GM18867 (cell line): Measurements from ENCODE around the gene SHF.

Experiments
- ATAC-seq: cut with Tn5 transposase; IDR thresholded peaks from one replicate; pipeline ENCODE4 v1.9.1; 2021; ENCODE audit warnings: mild to moderate bottlenecking, moderate library complexity; ENCODE audit not compliant: unreplicated experiment

The SHF gene

GRCh38 chr15:45169608-45170480, 17.9 kb downstream of the SHF start:
- ATAC-seq, result no peak

GRCh38 chr15:45168751-45169551, 18.8 kb downstream of the SHF start:
- ATAC-seq, result no peak

DNA sequence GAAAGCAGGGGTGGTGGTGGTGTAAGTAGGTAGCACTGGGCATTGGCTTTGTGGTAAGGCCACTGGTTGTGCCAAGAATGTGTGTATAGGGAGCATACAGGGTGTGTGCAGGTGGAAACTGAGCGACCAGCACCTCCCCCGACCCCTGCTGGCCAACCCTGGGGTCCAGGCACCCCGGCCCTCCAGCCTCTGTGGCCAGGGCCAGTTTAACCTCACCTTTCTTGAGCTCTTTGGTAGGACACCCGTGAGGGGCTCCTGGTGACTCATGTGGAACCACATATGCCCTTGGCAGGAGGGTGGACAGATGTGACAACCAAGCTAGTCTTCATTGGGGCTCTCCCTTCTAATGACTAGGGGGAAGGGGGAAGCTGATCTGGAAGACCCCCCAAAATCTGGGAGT, 19.5 kb downstream of the SHF start:
- ATAC-seq, result no peak

DNA sequence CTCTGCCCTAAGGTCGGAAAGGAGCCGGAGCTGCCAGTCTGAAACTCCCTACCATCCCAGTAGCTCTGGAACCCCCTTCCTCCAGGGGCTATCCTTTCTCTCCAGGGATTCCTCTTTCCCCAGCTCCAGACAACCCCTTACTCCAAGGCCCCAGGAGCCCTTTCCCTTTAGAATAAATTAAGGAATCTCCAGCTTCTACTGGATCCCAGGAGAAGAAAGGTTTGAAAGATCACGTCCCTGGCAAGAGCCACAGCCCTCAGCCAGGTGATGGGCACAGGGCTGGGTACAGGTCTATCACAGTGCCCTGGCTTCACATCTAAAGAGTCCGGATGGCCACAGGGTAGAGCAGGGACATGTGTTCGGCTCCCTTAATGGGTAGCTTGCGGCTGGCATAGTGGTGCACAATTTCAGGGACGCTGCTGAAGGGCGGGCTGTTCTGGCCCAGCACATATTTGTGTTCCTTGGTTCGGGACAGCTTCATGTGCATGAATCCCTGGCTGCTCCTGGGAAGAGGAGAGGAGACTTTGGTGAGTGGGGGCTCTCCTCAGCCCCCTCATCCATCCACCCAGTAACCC, 20.0 kb downstream of the SHF start:
- ATAC-seq, result no peak

DNA sequence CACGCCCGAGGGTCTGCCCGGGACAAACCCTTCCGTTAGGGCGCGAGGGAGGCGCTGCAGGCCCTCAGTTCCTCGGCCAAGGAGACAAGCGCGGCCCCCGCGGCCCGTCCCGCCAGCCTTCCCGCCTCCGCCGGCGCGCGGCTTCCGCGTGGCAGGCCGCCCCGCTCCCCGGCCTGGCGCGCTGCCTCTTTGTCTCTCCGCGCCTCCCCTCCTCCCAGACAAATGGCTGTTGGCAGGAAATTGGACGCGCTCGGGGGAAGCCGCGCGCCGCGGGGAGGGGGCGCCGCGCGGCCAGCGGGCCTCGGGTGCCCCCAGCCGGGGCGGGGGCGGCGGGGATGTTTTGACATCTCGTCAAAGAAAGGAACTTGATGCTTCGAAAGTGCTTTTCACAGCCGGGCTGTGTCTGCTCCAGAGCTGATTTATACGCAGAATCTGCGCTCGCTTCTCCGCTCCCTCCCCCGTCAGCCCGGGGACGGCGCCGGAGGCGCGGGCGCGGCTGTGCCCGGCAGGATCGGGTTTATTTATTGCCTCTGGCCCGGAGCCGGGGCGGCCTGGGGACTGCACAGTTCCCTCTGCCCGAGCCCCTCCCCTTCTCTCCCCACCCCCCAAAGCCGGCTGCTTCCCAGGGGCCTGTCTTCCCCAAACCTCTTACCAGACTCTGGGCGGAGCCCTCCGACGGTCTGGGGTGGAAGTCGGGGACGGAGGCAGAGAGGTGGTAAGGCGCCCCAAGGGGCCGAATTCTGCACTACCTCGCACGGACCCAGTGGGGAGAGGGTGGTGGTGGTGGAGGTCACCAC, 20.7 kb downstream of the SHF start:
- peak; percentile 93 for ATAC-seq

DNA sequence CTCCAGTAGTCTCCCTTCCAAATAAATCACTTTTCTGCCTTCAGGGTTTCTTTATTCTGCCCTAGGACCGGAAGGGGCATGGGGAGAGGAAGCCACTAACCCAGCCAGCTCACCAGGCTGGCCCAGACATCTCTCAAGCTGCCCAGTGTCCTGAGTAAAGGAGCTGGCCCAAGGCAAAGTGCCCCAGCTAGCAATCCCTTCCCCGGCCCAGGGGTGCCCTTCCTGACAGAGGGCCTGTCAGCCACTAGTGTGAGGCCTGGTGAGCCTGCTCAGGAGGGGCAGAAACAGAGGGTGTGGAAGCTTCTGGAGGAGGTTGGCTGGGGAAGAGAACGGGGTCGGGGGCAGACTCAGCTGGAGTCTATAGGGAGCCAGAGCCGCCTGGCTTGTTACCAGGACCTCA, 22.2 kb downstream of the SHF start:
- ATAC-seq, result no peak

GRCh38 chr15:45164914-45165313, 22.9 kb downstream of the SHF start:
- no peak for ATAC-seq

DNA sequence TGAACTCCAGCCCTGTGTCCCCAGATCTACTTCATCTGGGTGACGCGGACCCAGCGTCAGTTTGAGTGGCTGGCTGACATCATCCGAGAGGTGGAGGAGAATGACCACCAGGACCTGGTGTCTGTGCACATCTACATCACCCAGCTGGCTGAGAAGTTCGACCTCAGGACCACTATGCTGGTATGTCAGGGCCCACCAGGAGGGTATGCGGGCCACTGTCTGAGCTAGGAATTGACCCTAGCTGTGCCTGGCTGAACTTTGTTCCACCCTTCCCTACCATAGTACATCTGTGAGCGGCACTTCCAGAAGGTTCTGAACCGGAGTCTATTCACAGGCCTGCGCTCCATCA, 24.3 kb downstream of the SHF start:
- ATAC-seq, result no peak

DNA sequence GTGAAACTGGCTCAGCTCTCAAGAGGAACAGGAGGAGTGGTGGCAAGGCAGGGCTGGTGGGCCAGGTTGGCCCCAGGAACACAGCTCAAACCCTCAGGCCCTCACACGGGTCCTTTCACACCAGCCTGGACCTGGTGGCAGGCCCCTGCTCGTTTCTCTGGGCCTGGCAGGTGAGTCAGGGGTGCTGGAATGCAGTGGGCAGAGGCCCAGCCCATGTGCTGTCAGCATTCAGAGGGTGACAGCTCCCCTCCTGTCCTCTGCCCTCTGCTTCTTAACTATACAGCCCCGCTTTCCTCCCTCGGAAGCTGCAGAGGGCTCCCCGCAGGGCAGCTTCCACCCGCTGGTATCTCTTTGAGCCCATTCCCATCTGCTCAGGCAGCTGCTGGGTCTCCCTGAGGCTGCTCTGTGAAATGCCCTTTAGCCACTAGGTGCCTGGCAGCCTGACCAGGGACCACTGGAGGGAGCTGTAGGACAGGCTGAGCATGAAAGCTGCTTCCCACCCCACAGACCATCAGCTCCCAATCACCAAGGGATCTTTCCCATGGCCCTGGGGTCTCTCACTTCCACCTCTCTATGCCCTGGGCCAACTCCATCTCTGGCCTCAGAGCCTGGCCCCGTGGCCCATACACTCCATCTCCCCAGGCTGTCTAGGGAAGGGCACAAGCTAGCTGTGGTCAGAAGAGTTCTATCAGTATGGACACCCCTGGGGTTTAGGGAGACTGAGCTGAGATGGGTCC, 24.8 kb downstream of the SHF start:
- ATAC-seq, result peak; percentile 41

GRCh38 chr15:45161666-45162065, 26.1 kb downstream of the SHF start:
- no peak for ATAC-seq

DNA sequence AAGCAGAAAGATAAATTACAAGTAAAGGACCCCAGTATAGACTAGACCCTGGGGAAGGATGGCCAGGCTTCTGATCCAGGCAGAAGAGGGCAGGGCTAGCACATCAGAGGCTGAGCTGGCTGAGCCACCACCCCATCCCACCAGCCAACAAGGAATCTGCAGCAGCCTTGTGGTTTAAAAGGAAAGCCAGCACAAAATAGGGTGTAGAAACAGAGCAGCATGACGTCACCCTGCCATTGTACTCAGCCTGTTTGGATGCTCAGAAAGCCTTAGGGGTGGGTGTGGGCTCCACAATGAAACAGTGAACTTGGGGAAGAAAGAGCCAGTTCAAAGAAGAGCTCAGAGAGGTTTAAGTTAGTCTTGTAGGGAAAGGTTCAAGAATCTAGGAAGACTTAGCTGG, 29.8 kb downstream of the SHF start:
- no peak for ATAC-seq

- ATAC-seq, result no peak
Measured at GRCh38 chr15:45156744-45157455, 30.9 kb downstream of the SHF start.

- ATAC-seq, result no peak
Measured at GRCh38 chr15:45155739-45156138, 32.0 kb downstream of the SHF start.

- no peak for ATAC-seq
Measured at GRCh38 chr15:45151998-45152828, 35.6 kb downstream of the SHF start.

DNA sequence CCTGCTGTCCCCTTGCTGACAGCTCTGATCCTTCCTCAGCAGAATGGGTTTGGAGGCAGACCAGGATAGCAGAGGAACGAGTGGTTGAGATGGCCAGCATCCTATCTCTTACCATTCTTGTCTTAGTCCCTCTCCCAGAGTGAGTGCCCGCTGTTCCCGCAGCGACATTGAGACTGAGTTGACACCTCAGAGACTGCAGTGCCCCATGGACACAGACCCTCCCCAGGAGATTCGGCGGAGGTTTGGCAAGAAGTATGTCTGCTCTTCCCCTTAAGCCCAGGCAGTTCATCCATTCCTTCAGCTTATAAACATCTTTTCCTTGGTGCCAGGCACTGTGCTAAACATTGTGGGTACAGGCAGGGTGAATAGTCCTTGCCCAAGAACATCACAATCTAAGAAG, 36.8 kb downstream of the SHF start:
- no peak for ATAC-seq

- ATAC-seq, result no peak
Measured at GRCh38 chr15:45150481-45150880, 37.3 kb downstream of the SHF start.

DNA sequence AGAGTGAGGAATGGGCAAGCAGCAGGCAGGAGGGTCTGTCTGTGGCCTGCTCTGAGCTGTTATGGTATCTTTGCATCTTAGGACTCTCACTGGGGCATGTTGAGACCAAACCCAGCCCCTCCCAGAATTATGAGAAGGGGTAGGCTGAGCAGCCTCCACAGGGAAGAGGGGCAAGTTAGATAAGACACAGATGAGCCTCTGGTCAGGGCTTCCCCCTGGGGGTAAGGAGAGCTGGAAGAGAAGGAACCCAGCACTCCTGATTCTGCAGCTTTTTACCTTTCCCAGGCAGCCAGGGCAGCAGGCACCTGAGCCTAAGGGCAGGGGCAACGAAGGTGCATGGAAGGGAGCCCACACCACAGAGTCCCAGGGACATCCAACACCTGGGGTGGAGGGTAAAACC, 38.7 kb downstream of the SHF start:
- no peak for ATAC-seq

GRCh38 chr15:45148076-45149059, 39.4 kb downstream of the SHF start:
- no peak for ATAC-seq
